HG02623 (cell line): ENCODE results near the gene YWHAQ.

Source experiments
- ATAC-seq: cut with Tn5 transposase; IDR thresholded peaks from one replicate; pipeline ENCODE4 v1.9.1; 2021; ENCODE audit warnings: moderate library complexity; ENCODE audit not compliant: unreplicated experiment

The YWHAQ gene

GRCh38 chr2:9630736-9631552 lies at the start of gene YWHAQ:
YWHAQ (minus strand) TSS chr2:9630997; CDS start chr2:9630452, 545 bp downstream.
- peak; percentile 90 for ATAC-seq

GRCh38 chr2:9680082-9680481 lies 49.3 kb upstream of the YWHAQ start:
- ATAC-seq = no peak

GRCh38 chr2:9679218-9679617 lies 48.4 kb upstream of the YWHAQ start:
- no peak for ATAC-seq

- ATAC-seq = no peak
Measured at GRCh38 chr2:9678544-9678943, 47.7 kb upstream of the YWHAQ start.

- no peak for ATAC-seq
Measured at GRCh38 chr2:9675415-9676351, 44.9 kb upstream of the YWHAQ start.

- ATAC-seq = no peak
Measured at GRCh38 chr2:9674891-9675414, 44.2 kb upstream of the YWHAQ start.

- no peak for ATAC-seq
Measured at GRCh38 chr2:9673914-9674481, 43.2 kb upstream of the YWHAQ start.

- ATAC-seq = no peak
Measured at GRCh38 chr2:9668687-9669345, 38.0 kb upstream of the YWHAQ start.

- ATAC-seq = no peak
Measured at GRCh38 chr2:9667826-9668225, 37.0 kb upstream of the YWHAQ start.

- ATAC-seq = no peak
Measured at GRCh38 chr2:9666306-9666705, 35.5 kb upstream of the YWHAQ start.

- ATAC-seq = no peak
Measured at GRCh38 chr2:9665898-9666297, 35.1 kb upstream of the YWHAQ start.

GRCh38 chr2:9664365-9664764 lies 33.6 kb upstream of the YWHAQ start:
- no peak for ATAC-seq

GRCh38 chr2:9663008-9663879 lies 32.4 kb upstream of the YWHAQ start:
- peak; percentile 57 for ATAC-seq

- no peak for ATAC-seq
Measured at GRCh38 chr2:9661261-9661660, 30.5 kb upstream of the YWHAQ start.

GRCh38 chr2:9660781-9661180 lies 30.0 kb upstream of the YWHAQ start:
- no peak for ATAC-seq

- ATAC-seq = no peak
Measured at GRCh38 chr2:9660154-9660553, 29.4 kb upstream of the YWHAQ start.

GRCh38 chr2:9658972-9659371 lies 28.2 kb upstream of the YWHAQ start:
- no peak for ATAC-seq

- ATAC-seq = no peak
Measured at GRCh38 chr2:9657731-9658130, 26.9 kb upstream of the YWHAQ start.

GRCh38 chr2:9657083-9657482 lies 26.3 kb upstream of the YWHAQ start:
- ATAC-seq = no peak

- ATAC-seq = peak; percentile 85
Measured at GRCh38 chr2:9656270-9656766, 25.5 kb upstream of the YWHAQ start.
